BJ (cell line): Measurements from ENCODE around the gene PAXX. TPM values are rescaled to one million over a fixed set of nuclear protein-coding genes. Genes with fewer than 3 reads are reported as not detected.

Experiments
- CTCF ChIA-PET: fragments of 350-600 bp; formaldehyde crosslinking; extraction: SDS; loops from one replicate; lab custom pipeline; 2021; ENCODE audit warnings: antibody characterized with exemption, inconsistent platforms; lab: Yijun Ruan, JAX
- POLR2A ChIA-PET: fragments of 300-600 bp; sonication (Branson Sonifier 250); formaldehyde crosslinking; extraction: SDS; loops from one replicate; lab custom pipeline; 2021; ENCODE audit warnings: antibody characterized with exemption; lab: Charles Lee
- DNase-seq: peaks from one replicate; pipeline ENCODE4 v3.0.0-alpha.2; 2011; ENCODE audit warnings: low read depth
- H3K27me3 ChIP-seq: 2 replicates; pipeline ENCODE4 v1.6.0; 2011; ENCODE audit warnings: low read length; ENCODE audit not compliant: control insufficient read depth, insufficient read depth
- H3K36me3 ChIP-seq: 2 replicates; pipeline ENCODE4 v1.5.1; 2011; ENCODE audit warnings: low read length; ENCODE audit not compliant: control insufficient read depth, insufficient read depth
- H3K4me3 ChIP-seq: 2 replicates; pipeline ENCODE4 v1.5.1; 2011; ENCODE audit warnings: low read depth, mild to moderate bottlenecking, control low read depth, low read length
- CTCF ChIP-seq: IDR thresholded peaks from 2 replicates; pipeline ENCODE4 v1.5.1; 2011; ENCODE audit warnings: low read depth, mild to moderate bottlenecking, control low read depth, inconsistent platforms, low read length, moderate library complexity; ENCODE audit not compliant: insufficient read depth
- polyA plus RNA-seq: library from polyadenylated mRNA; depleted of rRNA; stranded (reverse); fragments of >200 nt; gene quantifications from 2 replicates; pipeline ENCODE4 v1.2.3, GENCODE V29; 2011

PAXX gene
- polyA plus RNA-seq, 1 experiment = 11.8 TPM

- Histone ChIP-seq H3K4me3 (no peak overlapping the region), H3K27me3 (no peaks in the 10 kb centered on the region), H3K36me3 (peaks cover 17% of the 10 kb centered on the region)
- DNase-seq = no peak
- no peak for TF ChIP-seq CTCF
- ChIA-PET POLR2A (no interaction called here), CTCF (interaction anchor here (1.1 to 8.2 kb wide), 5 partner anchors 8 to 252 kb away, joined by 5 to 118 read pairs (median 50); partner anchors contain the start of genes ABCA2, C8G and NPDC1)
These were observed 45.3 kb downstream of the PAXX start for GRCh38 chr9:137037483-137037882.

- CTCF ChIA-PET = interaction anchor here (1.0 to 8.2 kb wide), 5 partner anchors 10 to 196 kb away, joined by 3 to 118 read pairs (median 4); partner anchors contain the start of genes C8G and CLIC3
- no peak for TF ChIP-seq CTCF
- POLR2A ChIA-PET = no interaction called here
- no peak overlapping the region for H3K4me3 ChIP-seq
- peaks cover 17% of the 10 kb centered on the region for H3K36me3 ChIP-seq
- no peak for DNase-seq
- no peaks in the 10 kb centered on the region for H3K27me3 ChIP-seq
These were observed 46.7 kb downstream of the PAXX start for GRCh38 chr9:137038916-137039315.

DNA sequence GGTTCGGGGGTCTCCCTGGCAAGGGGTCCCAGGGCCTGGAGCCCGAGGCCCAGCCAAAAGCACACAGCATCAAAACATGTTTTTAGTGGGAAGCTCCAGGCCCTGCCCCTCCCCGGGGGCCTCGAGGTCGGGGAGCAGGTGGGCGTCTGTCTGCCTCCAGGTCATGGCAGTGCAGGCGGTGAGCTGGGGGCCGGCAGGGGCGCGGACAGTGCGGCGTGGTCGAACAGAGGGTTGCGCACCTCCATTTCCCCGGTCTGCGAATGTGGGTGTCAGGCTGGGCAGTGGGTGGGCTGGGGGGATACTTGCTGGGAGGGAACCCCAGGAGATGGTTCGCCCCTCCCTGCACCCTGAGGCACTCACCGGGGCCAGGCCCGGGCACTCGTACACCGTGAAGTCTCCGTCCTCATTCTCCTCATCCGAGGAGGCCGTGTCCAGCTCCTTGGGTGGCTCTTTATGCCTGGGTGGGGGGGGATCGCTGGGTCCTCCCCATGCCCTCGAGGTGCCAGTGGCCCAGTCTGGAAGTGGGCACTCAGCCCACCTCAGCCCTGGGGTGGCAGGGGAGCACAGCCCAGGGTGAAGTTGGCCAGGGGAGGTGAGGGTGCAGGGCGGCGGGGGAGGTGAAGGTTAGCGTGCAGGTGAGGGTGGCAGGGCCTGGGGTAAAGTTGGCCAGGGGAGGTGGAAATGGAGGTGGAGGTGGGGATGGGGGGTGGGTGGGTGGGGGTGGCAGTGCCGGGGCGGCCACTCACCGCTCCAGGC is 47.6 kb downstream of the PAXX start:
- no peak for DNase-seq
- H3K4me3 ChIP-seq = no peak overlapping the region
- TF ChIP-seq CTCF = no peak
- no peaks in the 10 kb centered on the region for H3K27me3 ChIP-seq
- H3K36me3 ChIP-seq = peaks cover 17% of the 10 kb centered on the region
- ChIA-PET POLR2A (no interaction called here), CTCF (interaction anchor here (0.6 to 8.2 kb wide), 7 partner anchors 10 to 713 kb away, joined by 3 to 118 read pairs (median 3); partner anchors contain the start of genes C8G and CLIC3)

DNA sequence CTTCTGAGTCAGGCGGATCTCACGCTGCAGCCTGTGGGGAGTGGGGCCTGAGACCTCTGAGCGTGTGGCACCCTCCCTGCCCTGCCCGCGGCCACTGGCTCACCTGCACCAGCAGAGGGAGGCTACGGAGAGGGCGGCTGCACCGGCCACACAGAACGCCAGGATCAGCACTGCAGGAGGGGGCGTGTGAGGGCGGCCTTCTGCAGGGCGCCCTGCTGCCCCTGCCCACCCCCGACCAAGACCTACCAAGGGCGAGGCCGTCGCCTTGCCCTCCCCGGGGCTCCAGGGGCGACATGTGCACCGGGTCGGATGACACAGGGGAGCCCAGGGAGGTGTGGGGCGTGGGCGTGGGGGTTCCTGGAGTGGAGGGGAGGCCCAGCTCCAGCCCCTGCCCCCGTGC is 48.3 kb downstream of the PAXX start:
- CTCF ChIA-PET = interaction anchor here (1.3 kb wide), 1 partner anchor 26 kb away, joined by 3 read pairs; no protein-coding TSS in a partner anchor
- Histone ChIP-seq H3K36me3 (peaks cover 17% of the 10 kb centered on the region), H3K27me3 (no peaks in the 10 kb centered on the region), H3K4me3 (no peak overlapping the region)
- POLR2A ChIA-PET = no interaction called here
- TF ChIP-seq CTCF = no peak
- DNase-seq = no peak

DNA sequence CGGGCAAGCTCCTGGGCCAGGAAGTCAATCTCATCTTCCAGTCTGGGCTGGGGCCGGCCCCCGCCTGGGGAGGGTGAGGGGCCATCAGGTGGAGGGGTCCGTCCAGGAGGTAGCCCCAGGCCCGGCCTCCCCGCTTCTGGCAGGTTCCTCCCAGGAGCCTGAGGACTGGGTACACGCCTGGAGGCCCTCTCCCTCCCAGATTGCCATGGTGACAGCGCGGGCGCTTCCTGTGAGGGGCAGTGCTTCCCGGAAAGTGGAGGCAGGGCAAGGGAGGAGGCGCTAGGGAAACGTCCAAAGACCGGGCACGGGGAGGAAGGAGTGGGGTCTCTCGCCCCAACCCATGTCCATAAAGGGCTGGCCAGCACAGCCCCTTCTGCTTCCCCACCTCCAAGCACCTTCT is 48.9 kb downstream of the PAXX start:
- no peaks in the 10 kb centered on the region for H3K27me3 ChIP-seq
- ChIA-PET CTCF (interaction anchor here (1.3 kb wide), 1 partner anchor 26 kb away, joined by 3 read pairs; no protein-coding TSS in a partner anchor), POLR2A (no interaction called here)
- no peak overlapping the region for H3K4me3 ChIP-seq
- peaks cover 17% of the 10 kb centered on the region for H3K36me3 ChIP-seq
- TF ChIP-seq CTCF = no peak
- no peak for DNase-seq
